GM21825 (cell line): ENCODE results near the gene DELE1.

Experiments used
- ATAC-seq: cut with Tn5 transposase; IDR thresholded peaks from one replicate; pipeline ENCODE4 v1.9.1; 2021; ENCODE audit warnings: mild to moderate bottlenecking, moderate library complexity; ENCODE audit not compliant: unreplicated experiment

The DELE1 gene

GRCh38 chr5:141920771-141921170, 2.9 kb upstream of the DELE1 start:
- no peak for ATAC-seq

DNA sequence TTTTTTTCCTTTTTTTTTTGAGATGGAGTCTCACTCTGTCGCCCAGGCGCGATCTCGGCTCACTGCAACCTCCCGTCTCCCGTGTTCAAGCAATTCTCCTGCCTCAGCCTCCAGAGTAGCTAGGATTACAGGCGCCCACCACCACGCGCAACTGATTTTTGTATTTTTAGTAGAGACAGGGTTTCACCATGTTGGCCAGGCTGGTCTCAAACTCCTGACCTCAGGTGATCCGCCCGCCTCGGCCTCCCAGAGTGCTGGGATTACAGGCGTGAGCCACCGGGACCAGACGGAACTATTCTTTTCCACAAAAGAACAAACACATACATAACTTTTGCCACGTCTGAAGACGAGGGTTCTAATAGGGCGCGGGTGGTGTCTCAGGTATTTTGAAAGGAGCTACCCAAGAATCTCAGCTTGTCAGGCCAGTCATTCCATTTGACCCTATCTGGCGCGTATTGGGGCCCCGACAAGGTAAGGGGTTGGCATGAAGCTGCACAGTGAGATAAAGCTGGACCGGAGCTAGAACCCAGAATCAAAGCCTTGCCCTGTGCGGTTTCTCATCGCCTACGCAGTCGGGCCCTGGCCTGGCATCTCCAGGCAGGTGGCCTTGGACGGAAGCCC, 734 bp upstream of the DELE1 start:
- peak; percentile 0 for ATAC-seq

DNA sequence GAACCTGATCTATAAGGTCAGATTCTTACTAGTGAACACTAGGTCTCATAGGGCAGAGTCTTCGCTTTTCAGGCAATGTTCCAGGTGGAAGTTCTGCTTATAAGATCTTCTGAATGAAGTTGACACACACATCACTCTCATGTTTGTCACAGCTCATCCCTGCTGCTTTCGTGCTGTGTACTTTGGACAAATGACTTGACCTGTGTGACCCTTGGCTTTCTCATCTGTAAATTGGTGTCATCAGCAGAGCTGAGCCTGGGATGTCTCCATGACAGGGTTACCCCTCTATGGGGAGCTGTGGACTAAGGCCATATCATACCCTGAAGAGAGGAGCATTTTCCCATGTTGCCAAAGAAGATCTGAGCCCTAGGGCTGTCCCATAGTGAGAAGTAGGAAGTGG, 2.8 kb downstream of the DELE1 start:
- ATAC-seq, result no peak

DNA sequence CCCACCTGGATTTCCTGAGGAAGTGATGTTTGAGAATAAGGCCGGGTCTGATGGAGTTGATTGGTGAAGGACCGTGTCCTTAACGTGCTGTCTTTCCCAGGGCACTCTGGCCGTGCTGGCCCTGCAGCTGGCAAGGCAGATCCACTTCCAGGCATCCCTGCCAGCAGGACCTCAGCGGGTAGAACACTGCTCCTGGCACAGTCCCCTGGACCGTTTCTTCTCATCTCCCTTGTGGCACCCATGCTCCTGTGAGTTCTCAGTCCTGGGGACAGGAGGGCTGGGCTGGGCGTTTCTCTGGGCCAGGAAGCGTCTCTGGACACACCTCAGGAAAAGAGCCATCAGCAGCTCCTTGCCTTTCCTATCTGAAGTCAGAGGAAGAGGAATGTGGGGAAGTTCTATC, 4.4 kb downstream of the DELE1 start:
- ATAC-seq, result no peak

- no peak for ATAC-seq
Measured at GRCh38 chr5:141929398-141930058, 5.9 kb downstream of the DELE1 start.

DNA sequence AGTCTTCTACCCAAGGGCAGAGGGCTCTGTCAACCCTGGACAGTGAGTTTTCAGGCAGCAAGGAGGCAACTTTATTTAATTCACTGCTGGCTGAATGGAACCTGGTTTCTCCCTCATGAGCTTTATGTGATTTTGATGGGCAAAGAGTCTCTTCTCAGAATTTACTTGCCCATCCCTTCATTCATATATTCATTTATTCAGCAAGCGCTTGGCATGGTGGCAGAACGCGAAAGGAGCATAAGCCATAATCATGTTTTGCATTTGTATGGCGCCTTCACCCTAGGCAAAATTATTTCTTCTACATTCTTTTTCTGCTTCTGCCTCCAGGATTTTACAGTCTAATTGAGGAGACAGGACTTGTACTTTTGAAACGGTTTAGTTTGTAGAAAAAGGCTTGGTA, 8.0 kb downstream of the DELE1 start:
- no peak for ATAC-seq

GRCh38 chr5:141933151-141933550, 9.5 kb downstream of the DELE1 start:
- no peak for ATAC-seq

DNA sequence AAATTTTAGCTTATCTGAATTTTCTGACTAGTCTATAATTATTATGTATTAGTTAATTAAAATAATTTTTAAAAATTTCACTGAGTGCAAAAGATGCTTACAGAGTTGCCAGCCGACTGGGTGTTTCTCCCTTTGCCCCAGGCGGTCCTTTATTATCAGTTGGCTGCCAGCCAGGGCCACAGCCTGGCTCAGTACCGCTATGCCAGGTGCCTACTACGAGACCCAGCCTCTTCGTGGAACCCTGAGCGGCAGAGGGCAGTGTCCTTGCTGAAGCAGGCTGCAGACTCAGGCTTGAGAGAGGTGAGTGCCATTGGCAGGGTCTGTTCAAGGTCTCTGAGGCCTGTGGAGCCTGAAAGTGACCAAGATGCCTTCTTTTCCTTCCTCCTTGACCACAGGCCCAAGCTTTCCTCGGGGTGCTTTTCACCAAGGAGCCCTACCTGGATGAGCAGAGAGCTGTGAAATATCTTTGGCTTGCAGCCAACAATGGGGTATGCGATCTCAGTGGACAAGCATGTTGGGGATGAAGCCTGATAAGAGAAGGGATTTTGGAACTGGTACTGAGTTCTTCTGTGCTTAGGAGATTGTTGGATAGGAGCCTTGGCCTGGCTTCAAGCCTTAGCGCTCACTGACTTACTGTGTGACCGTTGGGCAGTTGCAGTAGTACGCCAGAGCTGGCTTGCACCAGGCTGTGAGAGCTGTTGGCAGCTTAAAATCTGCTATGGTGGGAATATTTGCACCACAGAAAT, 10.6 kb downstream of the DELE1 start:
- ATAC-seq, result no peak

DNA sequence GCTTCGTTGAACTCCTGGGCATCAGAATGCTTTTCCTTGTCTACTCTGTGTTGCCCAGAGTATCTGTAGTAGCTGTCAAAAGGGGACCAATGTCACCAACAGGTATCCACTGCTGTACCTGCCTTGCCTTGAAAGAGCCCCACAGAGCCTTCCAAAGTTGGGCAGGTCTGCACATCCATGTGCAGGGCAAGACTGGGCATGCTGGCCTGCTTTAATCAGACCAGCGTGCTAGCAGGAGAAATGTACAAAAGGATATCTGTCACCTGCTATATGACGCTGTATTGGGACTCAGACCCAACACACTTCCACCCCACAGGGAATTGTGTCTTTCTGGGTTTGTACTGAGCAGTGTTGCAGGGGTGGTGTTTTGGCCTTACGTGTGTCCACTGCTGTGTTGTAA, 11.9 kb downstream of the DELE1 start:
- no peak for ATAC-seq

DNA sequence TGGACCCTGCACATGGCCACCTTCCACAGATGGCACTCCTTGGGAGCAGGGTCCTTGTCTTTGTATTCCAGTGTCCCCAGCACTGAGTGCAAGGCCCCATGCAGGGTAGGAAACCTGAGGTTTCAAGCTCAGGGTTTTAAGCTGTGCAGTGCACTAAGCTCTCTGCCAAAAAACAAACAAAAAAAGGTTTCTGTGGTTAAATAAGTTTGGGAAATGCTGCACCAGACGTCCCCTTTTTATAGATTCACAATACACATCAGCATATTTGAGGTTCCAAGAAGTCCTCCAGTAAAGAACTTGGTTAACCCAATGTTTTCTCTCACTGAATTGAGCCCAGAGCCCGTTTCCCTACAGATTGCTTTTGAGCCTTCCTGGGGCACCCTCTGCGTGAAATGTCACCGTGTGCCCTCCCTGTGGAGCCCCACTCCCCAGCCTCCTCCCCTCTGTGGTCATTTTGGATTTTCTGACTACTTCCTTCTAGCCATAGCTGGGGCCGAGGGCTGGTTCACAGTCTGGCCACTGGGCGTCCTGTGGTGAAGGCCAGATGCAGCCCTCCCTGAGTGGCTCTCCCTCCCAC, 17.1 kb downstream of the DELE1 start:
- no peak for ATAC-seq

GRCh38 chr5:141941307-141941706, 17.6 kb downstream of the DELE1 start:
- no peak for ATAC-seq

- ATAC-seq, result no peak
Measured at GRCh38 chr5:141941779-141942178, 18.1 kb downstream of the DELE1 start.

- no peak for ATAC-seq
Measured at GRCh38 chr5:141942185-141942857, 18.6 kb downstream of the DELE1 start.

GRCh38 chr5:141944076-141944475, 20.4 kb downstream of the DELE1 start:
- no peak for ATAC-seq

GRCh38 chr5:141945511-141946051, 21.9 kb downstream of the DELE1 start:
- no peak for ATAC-seq

GRCh38 chr5:141947316-141947715, 23.6 kb downstream of the DELE1 start:
- ATAC-seq, result no peak

- no peak for ATAC-seq
Measured at GRCh38 chr5:141948812-141949211, 25.1 kb downstream of the DELE1 start.

DNA sequence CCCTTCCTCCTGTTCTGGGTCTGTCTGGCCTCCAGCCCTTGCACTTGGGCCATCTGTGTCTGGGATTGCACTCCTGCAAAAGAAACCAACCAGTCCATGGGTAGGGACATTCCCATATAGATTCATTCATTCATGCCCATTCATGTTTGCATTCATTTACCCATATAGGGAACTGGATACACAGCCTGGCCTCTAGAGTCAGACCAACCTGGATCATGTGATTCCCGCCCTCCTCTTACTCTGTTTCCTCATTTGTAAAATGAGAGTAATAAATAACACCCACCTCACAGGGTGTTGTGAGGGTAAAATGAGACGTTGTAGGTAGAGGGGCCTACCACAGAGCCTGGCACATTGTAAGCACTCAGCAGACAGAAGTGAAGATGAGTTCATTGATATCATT, 25.8 kb downstream of the DELE1 start:
- no peak for ATAC-seq

- no peak for ATAC-seq
Measured at GRCh38 chr5:141950207-141951005, 26.7 kb downstream of the DELE1 start.

- no peak for ATAC-seq
Measured at GRCh38 chr5:141951332-141951781, 27.7 kb downstream of the DELE1 start.
